Neural crest cell (in vitro differentiated cells): Measurements from ENCODE around the gene APOD. TPM values are rescaled to one million over a fixed set of nuclear protein-coding genes. Genes with fewer than 3 reads are reported as not detected.
A peak's percentile ranks its signal among the peaks of the same experiment; 100 is the strongest.
"Not testable (repeated sequence)": the region's sequence is repeated elsewhere in the genome, so short reads cannot be mapped to it uniquely, and the experiment has no call there.

Source experiments
- DNase-seq: peaks from one replicate; pipeline ENCODE4 v3.0.0; 2021; ENCODE audit warnings: low read depth, mixed read lengths, low spot score
- H3K27ac Mint-ChIP-seq: one replicate; pipeline ENCODE4 v1.8.0; 2021; ENCODE audit warnings: mild to moderate bottlenecking, mixed read lengths; ENCODE audit not compliant: unreplicated experiment
- H3K27me3 Mint-ChIP-seq: 2 replicates; pipeline ENCODE4 v1.8.0; 2021; ENCODE audit warnings: low read depth, mild to moderate bottlenecking, mixed read lengths
- H3K36me3 Mint-ChIP-seq: 2 replicates; pipeline ENCODE4 v1.8.0; 2021; ENCODE audit warnings: low read depth, mild to moderate bottlenecking, mixed read lengths
- H3K4me1 Mint-ChIP-seq: 2 replicates; pipeline ENCODE4 v1.8.0; 2021; ENCODE audit warnings: mixed read lengths
- H3K4me3 Mint-ChIP-seq: one replicate; pipeline ENCODE4 v1.8.0; 2021; ENCODE audit warnings: mild to moderate bottlenecking, mixed read lengths
- H3K9me3 Mint-ChIP-seq: 2 replicates; pipeline ENCODE4 v1.8.0; 2021; ENCODE audit warnings: mixed read lengths
- long read RNA-seq: library from polyadenylated mRNA; unstranded; transcript quantifications from one replicate; pipeline ENCODE4 v2.0.0, GENCODE V29; 2020
- total RNA-seq: library from RNA; stranded (reverse); gene quantifications from 2 replicates; pipeline ENCODE4 v1.2.1, GENCODE V29; 2021
- TF ChIP-seq, protein P1 (sequence below): fragments of 200-600 bp; sonication (generic); conservative IDR thresholded peaks from 2 replicates; pipeline ENCODE4 v1.5.0; 2021; ENCODE audit warnings: antibody characterized with exemption, mild to moderate bottlenecking

The APOD gene
- total RNA-seq, result 1.1 and 1.7 TPM in 2 replicates
- long read RNA-seq, partial matches to known transcripts, result 0 of 1 reads
- long read RNA-seq, other reads (novel, unspliced or antisense), result 0 of 1 reads

DNA sequence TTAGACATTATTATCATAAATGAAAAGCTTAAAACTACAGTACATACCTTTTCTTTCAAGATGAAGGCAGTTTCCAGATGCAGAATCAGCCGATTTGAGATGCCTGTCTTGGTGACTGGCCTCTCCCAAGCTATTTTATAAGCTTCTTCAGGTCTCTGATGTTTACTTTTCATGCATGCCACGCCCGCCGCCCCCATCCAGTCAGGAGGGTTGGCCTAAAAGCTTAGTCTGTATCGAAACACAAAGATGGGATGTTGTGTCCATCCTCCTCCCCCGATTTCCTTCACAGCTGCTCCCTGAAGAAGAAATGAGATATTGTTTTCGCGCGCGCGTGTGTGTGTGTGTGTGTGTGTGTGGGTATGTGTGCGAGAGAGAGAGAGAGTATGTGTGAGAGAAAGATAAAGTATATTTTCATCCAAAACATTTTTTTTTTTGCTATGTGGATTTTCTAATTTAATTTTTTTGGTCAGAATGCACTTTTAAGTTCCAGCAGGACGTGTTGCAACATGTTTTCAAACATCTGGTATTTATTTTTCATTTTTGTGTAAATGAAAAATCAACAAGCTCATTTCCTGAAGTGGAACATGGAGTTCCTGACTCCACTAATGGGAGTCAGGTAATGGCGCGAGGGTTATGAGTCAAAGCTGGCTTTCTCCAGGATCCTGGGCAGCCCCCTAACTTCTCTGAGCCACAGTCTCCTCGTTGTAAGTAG lies at the start of gene APOD:
Gene APOD (minus strand): TSS at position 110 of the 712 bp plus-strand sequence. CDS start 4,479 bp downstream, outside the sequence.
- Mint-ChIP-seq H3K4me1 (peaks cover 34% of the 10 kb centered on the region), H3K27ac (peak within 1 kb of the TSS; percentile 1), H3K4me3 (peak within 1 kb of the TSS; percentile 18), H3K9me3 (no peaks in the 10 kb centered on the region), H3K36me3 (no peaks in the 10 kb centered on the region), H3K27me3 (no peaks in the 10 kb centered on the region)
- DNase-seq, result peak; percentile 10
- TF ChIP-seq, protein P1, sequence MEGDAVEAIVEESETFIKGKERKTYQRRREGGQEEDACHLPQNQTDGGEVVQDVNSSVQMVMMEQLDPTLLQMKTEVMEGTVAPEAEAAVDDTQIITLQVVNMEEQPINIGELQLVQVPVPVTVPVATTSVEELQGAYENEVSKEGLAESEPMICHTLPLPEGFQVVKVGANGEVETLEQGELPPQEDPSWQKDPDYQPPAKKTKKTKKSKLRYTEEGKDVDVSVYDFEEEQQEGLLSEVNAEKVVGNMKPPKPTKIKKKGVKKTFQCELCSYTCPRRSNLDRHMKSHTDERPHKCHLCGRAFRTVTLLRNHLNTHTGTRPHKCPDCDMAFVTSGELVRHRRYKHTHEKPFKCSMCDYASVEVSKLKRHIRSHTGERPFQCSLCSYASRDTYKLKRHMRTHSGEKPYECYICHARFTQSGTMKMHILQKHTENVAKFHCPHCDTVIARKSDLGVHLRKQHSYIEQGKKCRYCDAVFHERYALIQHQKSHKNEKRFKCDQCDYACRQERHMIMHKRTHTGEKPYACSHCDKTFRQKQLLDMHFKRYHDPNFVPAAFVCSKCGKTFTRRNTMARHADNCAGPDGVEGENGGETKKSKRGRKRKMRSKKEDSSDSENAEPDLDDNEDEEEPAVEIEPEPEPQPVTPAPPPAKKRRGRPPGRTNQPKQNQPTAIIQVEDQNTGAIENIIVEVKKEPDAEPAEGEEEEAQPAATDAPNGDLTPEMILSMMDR, result no peak

DNA sequence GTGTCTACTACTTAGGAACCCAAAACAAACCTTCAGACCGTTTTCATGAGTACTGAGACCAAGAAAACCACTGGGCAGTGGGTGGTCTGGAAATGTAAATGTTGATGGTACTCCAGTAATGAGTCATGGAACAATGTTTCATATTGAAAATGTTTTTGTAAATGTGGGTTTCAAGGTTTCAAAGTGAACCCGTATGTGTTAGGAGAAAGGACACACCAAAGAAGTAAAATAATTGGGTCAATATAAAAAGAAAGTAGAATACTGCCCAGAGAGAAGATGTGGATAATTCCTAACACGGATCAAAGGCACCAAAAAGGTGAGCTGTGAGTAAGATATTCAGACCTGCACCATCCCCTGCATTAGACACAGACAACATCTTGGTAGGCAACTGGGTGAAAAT lies 49.6 kb upstream of the APOD start:
- H3K4me3 Mint-ChIP-seq, result peak overlapping the region; percentile 57
- not testable (repeated sequence) for H3K27ac Mint-ChIP-seq, H3K27me3 Mint-ChIP-seq, H3K9me3 Mint-ChIP-seq, DNase-seq, H3K4me1 Mint-ChIP-seq, H3K36me3 Mint-ChIP-seq

DNA sequence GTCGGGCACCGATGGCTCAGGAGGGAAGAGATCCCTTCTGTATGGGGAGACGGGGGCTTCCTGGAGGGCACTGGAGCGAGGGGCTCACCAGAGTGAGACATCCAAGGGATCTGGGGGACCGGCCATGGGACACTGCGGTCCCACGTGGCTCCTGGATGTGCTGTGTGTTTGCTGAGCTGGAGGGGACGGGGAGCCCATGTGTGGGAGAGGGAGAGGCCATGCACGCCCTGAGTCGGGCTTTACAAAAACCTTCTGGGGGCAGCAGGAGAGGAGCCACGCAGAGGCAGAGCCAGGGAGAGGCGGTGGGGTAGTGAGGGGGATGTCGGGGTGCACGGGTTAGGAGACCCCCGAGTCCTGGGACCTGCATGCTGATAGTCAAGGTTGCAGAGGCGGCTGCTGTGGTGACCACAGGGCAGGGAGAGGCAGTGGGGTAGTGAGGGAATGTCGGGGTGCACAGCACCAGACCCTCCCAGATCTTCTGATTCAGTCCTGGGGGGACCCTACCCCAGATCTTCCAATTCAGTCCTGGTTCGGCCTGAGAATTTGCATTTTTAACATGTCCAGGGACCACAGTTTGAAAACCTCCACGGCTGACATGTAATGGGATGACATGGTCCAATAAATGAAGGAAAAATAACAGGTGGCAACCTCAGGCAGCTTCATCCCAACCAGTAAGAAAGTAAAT lies 48.9 kb upstream of the APOD start:
- not testable (repeated sequence) for H3K36me3 Mint-ChIP-seq, DNase-seq, H3K9me3 Mint-ChIP-seq, H3K4me1 Mint-ChIP-seq
- Mint-ChIP-seq H3K27me3 (peaks cover 16% of the 10 kb centered on the region), H3K4me3 (peak overlapping the region; percentile 56), H3K27ac (peak overlapping the region; percentile 91)

DNA sequence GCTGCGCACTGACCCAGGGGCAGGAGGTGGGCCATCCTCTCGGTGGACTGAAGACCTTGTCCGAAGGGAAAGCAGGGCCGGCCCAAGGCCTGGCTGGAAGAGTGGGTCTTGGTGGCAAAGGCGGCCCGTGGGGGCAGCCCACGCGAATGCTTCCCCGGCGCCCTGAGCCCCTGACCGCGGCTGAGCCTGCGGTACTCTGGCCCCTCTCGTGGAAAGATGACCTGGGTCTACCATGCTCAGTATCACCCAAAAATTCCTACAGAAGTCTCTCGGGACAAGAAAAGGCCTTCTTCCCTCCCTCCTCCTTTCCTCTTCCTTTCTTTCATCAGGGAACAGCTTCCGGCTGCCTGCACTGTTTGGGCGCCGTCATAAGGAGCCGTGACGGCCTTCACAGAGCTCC lies 48.3 kb upstream of the APOD start:
- H3K27ac Mint-ChIP-seq, H3K9me3 Mint-ChIP-seq, DNase-seq, H3K36me3 Mint-ChIP-seq, H3K4me1 Mint-ChIP-seq: not testable (repeated sequence)
- H3K27me3 Mint-ChIP-seq, result peaks cover 19% of the 10 kb centered on the region
- H3K4me3 Mint-ChIP-seq, result peak overlapping the region; percentile 56

GRCh38 chr3:195630938-195631495 lies 47.3 kb upstream of the APOD start:
- H3K4me1 Mint-ChIP-seq, H3K4me3 Mint-ChIP-seq, DNase-seq, H3K9me3 Mint-ChIP-seq, H3K27ac Mint-ChIP-seq, H3K36me3 Mint-ChIP-seq: not testable (repeated sequence)
- peaks cover 21% of the 10 kb centered on the region for H3K27me3 Mint-ChIP-seq

DNA sequence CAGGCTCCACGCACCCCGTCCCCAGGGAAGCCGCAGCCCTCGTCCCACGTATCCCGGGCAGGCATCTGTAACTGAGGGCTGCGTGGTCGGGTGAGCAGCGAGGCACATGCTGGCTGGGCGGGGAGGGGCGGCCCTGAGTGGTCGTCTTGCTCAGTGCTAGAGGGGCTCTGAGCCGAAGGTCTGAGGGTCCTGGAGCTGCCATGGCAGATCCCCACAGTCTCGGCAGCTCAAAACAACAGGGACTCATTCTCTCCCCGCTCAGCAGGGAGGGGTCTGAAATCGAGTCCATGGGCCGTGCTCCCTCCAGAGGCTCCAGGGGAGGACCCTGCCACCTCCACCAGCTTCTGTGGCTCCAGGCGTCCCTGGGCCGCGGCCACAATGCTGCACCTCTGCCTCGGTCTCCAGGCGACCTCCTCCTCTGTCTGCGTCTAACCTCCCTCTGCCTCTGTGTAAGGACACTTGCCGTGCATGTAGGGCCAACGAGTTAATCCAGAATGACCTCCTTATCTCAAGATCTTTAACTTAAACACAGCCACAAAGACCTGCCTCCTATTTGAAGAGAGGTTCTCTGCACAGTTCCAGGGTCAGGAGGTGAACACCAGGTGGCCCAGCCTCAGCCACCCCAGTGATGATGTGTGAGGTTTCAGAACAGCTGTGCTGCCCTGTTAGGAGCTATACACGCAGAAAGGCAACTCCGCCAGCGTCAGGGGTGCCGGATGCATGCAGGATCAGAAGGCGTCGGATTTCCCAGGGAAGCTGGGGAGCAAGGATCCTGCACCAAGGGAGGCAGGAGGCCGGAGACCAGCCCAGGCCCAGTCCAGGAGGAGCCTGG lies 46.6 kb upstream of the APOD start:
- DNase-seq, H3K27ac Mint-ChIP-seq, H3K4me3 Mint-ChIP-seq: not testable (repeated sequence)

GRCh38 chr3:195629682-195630081 lies 45.9 kb upstream of the APOD start:
- DNase-seq, H3K4me3 Mint-ChIP-seq, H3K9me3 Mint-ChIP-seq, H3K4me1 Mint-ChIP-seq, H3K27ac Mint-ChIP-seq, H3K36me3 Mint-ChIP-seq: not testable (repeated sequence)
- peaks cover 28% of the 10 kb centered on the region for H3K27me3 Mint-ChIP-seq

More for the DNA sequence above, 46.6 kb upstream of the APOD start:
- peaks cover 25% of the 10 kb centered on the region for H3K27me3 Mint-ChIP-seq
- not testable (repeated sequence) for H3K36me3 Mint-ChIP-seq, H3K4me1 Mint-ChIP-seq, H3K9me3 Mint-ChIP-seq

DNA sequence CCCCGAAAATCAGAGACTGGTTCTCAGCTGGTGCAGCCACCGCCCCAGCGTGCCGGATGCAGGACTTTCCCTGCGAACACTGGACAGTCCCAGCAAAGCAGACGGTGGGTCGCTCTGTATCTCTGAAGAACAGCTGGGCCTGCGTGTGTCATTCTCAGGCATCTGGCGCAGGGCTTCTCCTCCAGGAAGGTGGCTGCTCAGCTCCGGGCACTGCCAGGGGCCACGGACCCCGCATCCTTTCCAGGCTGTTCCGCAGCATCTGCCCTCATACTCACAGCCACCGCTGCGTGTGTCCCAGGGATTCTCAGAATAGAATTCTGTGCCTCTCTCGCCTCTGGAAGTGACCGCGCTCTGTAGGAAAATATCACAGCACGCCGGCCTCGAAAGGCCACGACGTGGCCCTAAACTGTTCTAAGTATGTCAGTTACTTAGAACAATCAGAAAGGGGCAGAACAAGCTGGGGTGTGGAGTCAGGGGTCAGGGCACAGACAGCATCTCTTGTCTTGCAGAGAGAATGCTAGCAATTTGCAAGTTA lies 44.7 kb upstream of the APOD start:
- not testable (repeated sequence) for H3K36me3 Mint-ChIP-seq, DNase-seq, H3K4me1 Mint-ChIP-seq, H3K27ac Mint-ChIP-seq, H3K9me3 Mint-ChIP-seq, H3K4me3 Mint-ChIP-seq
- H3K27me3 Mint-ChIP-seq, result peaks cover 28% of the 10 kb centered on the region

- H3K27ac Mint-ChIP-seq, H3K4me1 Mint-ChIP-seq, H3K9me3 Mint-ChIP-seq, DNase-seq, H3K36me3 Mint-ChIP-seq: not testable (repeated sequence)
- Mint-ChIP-seq H3K4me3 (peak overlapping the region; percentile 44), H3K27me3 (peaks cover 26% of the 10 kb centered on the region)
Measured at GRCh38 chr3:195627515-195628385, 44.0 kb upstream of the APOD start.

DNA sequence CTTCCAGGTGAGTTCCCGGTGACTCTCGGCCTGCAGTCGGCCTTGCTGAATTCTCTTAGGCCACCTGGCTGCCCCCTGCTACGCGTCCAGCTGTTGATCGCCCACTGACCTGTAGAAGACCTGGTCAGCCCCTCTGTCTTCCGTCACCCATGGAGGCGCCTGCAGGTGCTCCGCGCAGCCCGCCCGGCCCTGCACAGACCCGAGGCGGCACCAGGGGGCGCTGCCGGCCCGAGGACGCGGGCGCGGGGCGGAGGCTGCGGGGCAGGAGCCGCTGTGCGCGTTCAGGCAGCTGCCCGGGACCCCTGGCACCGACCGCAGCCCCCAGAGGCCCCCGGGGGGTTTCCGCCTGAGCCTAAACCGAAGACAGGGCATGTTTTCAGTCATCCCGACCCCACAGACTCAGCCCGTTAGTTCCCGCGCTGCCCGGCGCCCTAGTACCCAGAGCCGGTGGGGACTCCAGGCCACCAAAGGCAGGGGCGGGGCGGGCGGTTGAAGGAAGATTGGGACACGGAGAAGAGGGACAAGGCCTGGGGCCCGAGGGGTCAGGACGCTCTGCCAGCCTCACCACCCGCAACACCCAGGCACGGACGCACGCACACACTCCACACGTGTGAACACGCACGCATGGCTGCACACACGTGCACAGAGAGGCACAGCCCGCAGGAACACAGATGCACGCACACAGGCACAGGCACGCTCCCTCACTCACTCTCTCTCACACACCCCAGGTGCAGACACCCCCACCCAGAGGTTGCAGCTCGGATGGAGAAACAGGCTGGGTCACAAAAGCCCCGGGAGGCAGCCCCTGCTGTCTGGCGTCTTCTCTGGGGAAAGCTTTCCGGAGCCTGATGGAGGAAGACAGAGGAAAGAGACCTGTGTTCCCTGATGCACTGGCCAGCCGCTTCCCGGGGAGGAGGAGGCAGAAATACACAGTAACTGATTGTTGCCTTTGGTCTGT lies 41.1 kb upstream of the APOD start:
- not testable (repeated sequence) for H3K9me3 Mint-ChIP-seq, H3K4me1 Mint-ChIP-seq, H3K27ac Mint-ChIP-seq, DNase-seq, H3K36me3 Mint-ChIP-seq, H3K4me3 Mint-ChIP-seq
- H3K27me3 Mint-ChIP-seq, result peaks cover 25% of the 10 kb centered on the region
